IPS-NIHi11 (cell line): ENCODE measurements around the gene TMED1.
"Not testable (repeated sequence)": the region's sequence is repeated elsewhere in the genome, so short reads cannot be mapped to it uniquely, and the experiment has no call there.

Experiments
- DNase-seq: peaks from one replicate; pipeline ENCODE4 v3.0.0; 2012; ENCODE audit warnings: mixed read lengths, low spot score

Gene TMED1

DNA sequence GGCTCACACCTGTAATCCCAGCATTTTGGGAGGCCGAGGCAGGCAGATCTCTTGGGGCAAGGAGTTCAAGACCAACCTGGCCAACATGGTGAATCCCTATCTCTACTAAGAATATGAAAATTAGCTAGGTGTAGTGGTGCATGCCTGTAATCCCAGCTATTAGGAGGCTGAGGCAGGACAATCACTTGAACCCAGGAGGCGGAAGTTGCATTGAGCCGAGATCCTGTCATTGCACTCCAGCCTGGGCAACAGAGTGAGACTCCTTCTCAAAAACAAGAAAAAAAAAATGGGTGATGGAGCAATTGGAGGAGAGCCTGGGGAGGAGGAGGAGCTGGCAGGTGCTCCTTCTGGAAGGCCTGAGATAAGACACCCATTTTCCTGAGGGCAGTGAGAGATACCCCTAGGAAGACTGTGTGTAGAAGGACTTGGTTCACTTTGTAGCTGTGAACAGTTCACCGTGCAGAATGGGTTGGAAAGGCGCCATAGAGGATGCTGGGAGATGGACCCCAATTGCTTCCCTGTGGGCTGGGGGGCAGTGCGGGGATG, 26.6 kb upstream of the TMED1 start:
- no peak for DNase-seq

DNA sequence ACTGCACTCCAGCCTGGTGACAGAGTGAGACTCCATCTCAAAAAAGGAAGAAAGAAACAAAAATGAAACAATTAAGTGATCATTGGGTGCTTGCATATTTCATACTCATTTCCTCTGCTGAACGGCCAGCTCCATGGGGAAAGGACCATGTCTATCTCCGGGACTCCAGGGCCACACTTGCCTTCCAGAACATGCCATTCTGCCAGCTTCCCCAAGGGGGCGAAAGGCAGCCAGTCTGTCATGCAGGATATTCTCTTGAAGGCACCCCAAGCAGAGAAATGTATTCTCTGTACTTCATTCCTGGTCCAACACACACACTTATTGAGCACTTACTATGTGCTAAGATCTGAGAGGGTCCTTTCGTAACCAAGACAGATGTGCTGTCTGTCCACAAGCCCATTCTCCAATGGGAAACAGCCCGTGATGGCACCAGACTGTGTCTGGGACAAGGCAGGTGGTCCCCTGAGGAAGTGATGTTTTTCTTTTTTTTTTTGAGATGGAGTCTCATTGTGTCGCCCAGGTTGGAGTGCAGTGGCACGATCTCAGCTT, 25.2 kb upstream of the TMED1 start:
- DNase-seq: peak; percentile 47

DNA sequence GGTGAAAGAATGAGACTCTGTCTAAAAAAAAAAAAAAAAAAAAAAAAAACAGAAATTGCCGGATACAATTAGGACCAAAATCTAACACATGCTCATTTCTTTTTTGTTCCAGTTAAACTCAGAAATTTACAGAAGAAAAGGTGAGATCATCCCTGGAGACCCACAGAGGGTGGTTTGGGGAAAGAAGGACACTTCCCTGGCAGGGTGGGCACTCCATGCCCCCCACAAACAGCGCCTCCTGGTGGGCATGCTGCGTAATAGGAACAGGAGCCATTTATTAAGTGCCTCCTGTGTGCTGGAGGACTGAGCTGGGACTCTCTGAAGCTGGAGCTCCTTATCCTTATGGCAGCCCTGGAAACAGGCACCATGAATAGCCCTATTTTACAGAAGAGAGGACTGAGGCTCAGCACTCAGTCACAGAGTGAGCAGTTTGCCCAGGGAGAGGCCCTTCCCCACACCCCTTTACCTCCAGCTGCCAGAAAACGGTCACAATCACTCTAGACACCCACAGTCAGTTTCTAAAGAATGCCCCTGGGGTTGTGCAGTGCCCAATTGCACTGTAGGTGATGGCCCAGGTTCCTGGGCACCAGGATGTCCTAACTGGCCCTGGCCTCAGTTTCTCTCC, 22.3 kb upstream of the TMED1 start:
- DNase-seq: peak; percentile 74

DNA sequence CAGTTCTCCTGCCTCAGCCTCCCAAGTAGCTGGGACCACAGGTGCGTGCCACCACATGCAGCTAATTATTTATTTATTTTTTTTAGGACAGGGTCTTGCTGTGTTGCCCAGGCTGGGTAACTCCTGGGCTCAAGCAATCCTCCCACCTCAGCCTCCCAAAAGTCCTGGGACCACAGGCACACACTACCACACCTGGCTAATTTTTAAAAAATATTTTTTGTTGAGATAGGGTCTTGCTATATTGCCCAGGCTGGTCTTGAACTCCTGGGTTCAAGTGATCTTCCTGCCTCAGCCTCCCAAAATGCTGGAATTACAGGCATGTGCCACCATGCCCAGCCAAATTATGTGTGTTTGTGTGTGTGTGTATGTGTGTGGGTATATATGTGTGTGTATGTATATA, 20.9 kb upstream of the TMED1 start:
- not testable (repeated sequence) for DNase-seq

DNA sequence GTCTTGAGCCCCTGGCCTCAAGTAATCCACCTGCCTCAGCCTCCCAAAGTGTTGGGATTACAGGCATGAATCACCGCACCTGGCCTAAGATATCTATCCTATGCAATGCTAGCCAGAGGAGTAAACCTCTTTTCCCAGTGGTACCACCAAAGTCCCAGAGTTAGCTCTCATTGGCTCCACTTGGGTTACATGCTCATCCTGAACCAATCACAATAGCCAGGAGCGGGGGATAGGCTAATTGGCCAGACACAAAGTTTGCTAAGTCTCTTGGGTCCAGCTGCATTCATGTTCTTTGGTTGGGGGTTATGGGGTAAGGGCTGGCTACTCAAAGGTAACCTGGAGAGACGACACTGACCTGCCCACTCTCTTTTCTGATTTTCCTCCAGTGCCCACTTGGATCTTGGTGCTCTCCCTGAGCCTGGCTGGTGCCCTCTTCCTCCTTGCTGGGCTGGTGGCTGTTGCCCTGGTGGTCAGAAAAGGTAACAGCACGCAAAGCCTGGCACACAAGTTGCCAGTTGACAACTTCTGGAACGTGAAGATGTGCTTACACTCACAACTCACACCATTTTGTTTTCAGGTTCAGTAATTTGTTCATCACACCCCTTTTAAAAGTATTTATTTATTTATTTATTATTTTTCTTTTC, 20.0 kb upstream of the TMED1 start:
- DNase-seq: peak; percentile 44

DNA sequence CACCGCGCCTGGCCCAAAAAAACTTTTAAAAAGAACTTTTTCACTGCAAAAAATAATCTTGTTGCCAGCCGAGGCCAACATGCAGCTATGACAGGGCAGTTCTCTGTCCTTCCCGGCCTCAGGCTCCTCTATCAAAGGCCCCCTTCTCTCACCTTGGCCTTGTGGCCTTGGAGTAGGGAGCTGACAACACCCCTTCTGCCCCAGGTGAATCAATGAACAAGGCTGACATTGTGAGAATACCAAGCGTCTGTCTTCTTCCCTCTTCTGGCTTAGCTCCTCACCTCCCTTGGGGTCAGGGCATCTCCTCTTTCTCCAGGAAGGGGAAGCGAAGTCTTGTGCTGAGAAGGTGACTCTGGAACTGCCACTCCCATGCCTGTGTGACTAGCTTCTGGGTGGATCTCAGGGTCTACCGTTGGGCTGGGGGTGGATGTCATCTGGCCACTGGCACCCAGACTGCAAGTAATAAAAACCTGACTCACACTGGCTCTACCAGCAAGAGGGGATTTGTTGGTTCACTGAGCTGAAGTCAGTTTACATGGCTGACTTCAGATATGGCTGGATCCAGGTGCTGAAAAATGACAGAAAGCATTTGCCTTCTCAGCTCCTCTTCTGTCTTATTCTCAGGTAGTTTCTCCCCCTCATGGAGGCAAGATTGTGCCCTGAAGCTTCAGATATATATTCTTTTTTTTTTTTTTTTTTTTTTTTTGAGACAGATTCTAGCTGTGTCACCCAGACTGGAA, 18.5 kb upstream of the TMED1 start:
- no peak for DNase-seq

DNA sequence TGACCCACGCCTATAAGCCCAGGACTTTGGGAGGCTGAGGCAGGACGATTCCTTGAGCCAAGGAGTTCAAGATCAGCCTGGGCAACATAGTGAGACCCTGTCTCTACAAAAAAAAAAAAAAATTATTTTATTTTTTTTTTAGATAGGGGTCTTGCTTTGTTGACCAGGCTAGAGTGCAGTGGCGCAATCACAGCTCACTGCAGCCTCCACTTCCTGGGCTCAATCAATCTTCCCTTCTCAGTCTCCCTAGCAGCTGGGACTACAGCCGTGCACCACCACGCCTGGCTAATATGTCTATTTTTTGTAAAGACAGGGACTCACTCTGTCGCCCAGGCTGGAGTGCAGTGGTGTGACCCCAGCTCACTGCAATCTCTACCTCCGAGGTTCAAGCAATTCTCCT, 16.9 kb upstream of the TMED1 start:
- no peak for DNase-seq

DNA sequence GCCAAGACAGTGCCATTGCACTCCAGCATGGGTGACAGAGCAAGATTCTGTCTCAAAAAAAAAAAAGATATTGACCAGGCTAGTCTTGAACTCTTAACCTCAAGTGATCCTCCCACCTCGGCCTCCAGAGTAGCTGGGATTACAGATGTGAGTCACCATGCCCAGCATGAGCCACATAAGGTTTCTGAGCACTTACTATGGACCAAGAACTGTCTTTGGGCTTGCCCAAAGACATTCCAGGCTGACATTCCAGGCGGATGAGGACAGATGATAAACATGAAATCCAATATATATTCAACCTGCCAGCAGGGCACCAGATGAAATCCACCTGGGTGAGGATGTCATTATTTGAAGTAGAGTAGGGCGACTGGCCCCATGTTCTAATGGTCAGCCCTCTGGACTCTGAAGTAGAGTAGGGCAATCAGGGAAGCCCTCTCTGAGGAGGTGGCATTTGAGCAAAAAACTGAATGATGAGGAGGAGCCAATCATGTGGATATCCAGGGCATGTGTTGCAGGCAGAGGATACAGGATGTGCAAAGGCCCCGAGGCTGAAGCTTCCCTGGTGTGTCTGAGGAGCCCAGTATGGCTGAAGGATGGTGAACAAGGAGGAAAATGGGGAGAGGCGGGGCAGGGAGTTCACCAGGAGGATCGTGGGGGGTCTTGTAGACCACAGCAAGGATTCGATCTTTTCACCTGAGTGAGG, 16.2 kb upstream of the TMED1 start:
- no peak for DNase-seq

DNA sequence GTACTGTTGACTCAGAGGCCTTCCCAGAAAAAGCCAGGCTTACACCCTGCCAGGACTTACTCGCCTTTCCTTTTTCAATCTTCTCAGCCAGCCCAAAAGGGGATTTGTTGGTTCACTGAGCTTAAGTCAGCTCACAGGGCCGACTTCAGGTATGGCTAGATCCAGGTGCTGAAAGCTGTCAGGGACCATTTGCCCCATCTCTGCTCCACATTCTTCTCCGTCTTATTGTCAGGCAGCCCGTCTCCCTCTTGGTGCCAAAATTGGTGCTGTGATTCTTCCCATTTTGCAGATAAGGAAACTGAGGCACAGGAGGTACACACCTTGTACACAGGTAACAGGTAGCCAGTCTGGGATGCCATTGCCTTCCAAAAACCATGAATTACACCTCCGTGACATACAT, 14.6 kb upstream of the TMED1 start:
- DNase-seq: no peak

DNA sequence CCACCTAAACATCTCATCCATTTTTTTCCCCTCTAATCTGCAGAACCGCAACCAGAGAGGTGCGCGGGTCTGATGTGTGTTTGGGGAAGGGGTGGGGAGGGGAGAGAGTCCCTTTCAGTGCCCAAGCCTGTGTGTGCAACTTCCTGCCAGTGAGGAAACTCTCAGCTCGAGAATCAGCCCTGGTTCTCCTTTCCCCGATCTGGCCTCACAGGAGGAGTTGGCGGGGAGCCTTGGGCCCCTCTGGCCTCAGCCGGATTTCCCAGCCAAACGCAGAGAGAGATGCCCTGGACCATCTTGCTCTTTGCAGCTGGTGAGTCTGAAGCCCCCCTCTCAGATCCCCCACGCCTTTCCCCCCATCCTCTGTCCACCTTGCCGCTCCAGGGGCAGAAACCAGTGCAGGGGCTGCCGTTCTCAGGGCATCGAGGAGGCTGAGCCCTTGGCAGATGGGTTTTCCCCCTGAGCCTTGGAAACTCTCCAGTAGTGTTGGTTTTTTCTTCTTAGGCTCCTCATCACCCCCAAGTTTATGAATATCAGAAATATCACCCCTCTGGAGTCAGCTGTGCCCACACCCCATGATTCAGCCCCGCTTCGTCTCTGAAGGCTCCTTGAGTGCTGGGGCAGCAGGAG, 12.3 kb upstream of the TMED1 start, which contains the start of gene C19orf38:
C19orf38 (plus strand) TSS at position 186 of the 627 bp plus-strand sequence; CDS start at position 280, 94 bp downstream.
- DNase-seq: no peak

DNA sequence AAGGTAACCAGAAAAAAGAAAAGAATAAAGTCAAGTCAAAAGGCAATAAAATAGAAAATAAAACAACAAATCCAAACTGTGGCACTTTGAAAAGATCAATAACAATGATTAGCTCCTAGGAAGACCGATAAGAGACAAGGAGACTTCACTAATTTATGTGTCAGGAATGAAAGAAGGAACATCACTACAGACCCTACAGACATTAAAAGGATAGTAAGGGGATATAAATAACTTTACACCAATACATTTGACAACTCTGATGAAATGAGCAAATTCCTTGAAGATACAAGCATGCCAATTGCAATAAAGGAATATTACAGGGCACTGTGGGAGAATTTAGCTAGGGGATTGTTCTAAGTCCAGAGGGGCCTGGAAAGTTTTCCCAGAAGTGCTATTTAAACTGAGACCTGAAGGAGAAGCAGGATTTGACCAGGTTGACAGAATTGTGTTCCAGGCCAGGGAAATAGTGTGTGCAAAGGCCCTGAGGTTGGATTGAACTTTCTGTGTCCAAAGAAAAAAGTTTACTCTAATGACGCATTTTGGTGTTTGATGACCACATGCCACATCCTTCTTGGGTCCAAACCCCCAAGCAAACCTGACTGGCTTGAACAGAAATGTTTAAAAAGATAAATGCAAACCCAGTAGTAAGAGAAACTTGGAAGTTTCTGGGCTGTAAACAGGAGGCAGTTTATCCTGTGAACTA, 10.6 kb upstream of the TMED1 start:
- no peak for DNase-seq

DNA sequence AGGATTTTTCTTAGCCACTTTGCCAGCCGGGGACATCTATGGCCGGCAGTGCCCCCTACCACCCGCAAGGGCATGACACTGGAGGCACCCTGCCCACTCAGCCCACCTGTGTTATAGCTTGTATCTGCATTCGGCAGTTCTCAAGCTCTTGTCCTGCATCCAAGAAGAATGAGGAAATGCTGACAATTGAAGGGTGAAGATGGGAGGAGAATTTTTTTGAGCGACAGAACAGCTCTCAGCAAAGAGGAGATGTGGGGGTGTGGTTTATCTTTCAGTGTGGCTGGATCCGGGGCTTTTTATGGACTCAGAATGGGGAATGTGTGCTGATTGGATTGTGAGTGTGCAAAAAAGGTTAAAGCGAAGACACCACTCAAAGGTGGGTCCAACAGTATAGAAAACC, 6.8 kb upstream of the TMED1 start:
- DNase-seq: no peak

DNA sequence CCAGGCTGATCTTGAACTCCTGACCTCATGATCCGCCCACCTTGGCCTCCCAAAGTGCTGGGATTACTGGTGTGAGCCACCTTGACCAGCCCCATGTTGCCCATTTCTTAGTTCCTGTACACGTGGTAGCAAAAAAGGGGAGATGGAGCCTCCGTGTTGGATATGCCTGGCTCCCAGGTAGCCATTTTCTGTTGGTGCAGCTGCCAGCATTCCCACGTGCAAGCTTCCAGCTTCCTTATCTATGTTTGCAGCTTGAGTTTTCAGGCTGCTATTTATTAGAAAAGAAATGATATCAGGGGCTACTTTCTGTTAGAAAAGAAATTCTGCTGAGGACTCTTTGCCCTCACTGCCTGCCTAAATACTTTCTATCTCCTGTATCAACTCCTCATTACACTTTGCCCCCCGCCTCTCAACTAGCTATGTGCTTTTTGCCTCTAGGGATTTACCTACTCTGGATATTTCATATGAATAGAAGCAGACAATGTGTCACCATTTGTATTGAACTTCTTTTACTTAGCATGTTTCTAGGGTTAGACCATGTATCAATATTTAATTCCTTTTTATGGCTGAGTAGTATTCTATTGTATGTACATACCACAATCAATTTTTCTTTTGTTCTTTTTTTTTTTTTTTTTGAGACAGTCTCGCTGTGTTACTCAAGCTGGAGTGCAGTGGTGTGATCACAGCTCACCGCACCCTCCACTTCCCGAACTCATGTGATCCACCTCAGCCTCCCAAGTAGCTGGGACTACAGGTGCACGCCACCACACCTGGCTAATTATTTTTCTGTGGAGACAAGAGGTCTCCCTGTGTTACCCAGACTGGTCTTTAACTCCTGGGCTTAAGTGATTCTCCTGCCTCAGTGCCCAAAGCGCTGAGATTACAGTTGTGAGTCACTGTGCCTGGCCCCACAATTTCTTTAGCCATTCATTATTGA, 3.4 kb upstream of the TMED1 start:
- DNase-seq: no peak

DNA sequence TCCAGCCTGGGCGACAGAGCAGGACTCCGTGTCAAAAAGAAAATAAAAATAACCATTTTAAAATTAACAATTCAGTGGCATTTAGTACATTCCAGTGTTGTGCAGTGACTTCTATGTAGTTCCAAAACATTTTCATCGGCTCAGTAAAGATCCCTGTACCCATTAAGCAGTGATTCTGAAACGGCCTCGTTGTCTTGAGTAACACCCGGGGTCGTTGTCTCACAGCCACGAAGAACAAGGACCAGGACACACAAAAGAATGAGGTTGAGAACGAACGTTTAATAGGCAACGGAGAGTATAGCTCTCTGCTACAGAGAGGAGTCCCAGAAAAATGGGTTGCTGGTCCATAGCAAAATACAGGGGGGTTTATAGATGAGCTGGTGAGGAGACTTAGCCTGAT, 2.4 kb upstream of the TMED1 start:
- DNase-seq: no peak

DNA sequence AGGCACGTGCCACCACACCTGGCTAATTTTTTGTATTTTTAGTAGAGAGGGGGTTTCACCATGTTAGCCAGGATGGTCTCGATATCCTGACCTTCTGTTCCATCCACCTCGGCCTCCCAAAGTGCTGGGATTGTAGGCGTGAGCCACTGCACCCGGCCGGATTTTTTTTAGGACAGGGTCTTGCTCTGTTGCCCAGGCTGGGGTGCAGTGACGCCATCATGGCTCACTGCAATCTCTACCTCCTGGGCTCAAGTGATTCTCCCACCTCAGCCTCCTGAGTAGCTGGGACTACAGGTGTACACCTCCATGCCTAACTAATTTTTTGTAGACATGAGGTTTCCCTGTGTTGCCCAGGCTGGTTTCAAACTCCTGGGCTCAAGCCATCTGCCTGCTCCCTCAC, 1.6 kb upstream of the TMED1 start:
- not testable (repeated sequence) for DNase-seq

DNA sequence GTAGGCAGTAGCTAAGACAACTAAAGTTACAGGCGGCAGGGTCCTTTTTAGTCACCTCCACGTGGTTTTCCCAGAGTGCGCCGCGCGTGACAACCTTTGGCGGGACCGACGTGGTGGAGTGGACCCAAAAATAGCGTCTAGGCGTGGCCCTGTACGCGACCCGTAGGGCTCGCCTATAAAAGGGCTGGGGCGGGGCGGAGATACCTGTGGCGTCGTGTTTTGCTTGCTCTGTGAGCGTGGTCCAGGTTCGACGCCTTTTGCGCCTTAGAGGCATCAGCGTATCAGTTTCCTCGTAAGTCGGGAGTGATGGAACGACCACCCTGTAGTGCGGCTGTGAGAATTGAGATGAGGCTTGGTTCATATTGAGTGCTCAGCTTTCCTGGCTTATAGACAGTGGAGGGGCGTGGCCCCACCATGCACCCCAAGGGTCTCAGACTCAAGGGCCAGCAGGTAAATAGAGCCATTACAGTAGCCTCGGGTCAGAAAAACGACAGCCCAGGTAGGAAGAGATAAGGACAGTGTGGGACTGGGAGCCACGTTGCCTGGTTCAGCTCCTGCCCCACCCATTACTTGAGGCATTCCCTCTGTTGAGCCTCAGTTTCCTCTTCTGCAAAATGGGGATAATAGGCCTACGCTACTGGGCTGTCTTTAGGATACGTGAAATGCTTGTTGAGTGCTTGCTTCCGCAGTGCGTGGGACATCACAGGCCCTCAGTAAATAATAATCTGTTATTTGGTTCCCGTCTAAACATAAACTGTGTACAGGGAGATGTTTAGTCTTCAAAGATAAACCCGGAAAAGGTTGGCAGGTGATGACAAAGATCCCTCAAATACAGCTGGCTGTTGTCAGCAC, 693 bp upstream of the TMED1 start:
- DNase-seq: peak; percentile 81

DNA sequence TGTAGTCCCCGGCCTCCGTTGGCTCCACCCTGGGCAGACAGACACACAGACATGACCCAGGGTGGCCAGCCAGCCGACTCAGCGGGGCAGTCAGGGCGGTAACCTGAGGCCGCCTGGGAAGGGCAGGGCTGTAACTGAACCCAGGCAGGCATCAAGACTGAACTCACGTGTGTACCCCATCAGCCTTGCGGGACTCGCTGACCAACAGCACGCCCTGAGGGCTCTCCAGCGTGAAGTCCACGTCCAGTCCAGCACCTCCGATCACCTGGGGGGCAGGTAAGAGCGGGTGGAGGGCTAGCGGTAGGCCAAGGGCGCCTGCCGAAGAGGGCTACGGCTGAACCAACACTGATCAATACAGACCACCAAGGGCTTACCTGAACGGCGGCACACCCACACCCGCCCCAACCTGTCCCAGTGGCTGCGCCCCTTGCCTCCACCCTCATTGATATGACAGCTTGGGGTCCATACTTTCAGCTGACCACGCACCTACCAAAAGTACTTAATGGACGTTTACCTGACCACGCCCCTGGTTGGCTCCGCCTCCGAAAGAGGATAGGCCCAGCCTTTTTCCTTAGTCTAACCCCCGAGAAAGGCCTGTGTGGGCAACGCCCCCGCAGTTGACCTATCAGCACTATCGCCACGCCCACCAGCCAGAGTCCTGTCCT, 791 bp downstream of the TMED1 start:
- peak; percentile 99 for DNase-seq

DNA sequence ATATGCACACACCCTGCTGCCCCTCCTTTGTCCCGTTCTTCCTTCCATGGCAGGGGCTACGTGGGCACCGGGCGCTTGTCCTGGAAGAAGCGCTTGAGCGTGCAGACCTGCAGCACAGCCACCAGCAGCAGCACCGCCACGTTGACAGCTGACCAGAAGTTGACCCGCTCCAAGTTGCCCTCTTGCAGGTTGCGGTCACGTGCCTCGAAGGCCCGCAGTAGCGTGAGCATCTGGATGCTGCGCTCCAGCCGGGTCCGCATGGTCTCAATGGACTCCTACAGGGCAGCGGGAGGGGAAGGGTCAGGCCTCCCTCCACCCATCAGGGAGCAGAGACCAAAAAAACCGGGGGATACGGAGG, 3.1 kb downstream of the TMED1 start:
- no peak for DNase-seq
